GM12878 (cell line): ENCODE data around the gene SIN3A. TPM values are rescaled to one million over a fixed set of nuclear protein-coding genes. Genes with fewer than 3 reads are reported as not detected.

Source experiments
- ATAC-seq: fragments of 200-7000 bp; cut with Tn5 transposase; 3 replicates; pipeline ENCODE4 v1.9.1; 2020; ENCODE audit warnings: mild to moderate bottlenecking, moderate library complexity
- BruUV-seq: library from RNA; stranded (reverse); fragments of 400-500 nt; replicated peaks from 2 replicates; lab custom pipeline; 2021; lab: Mats Ljungman, UMichigan
- CTCF ChIA-PET: fragments of 300-600 bp; sonication (Branson Sonifier 250); formaldehyde crosslinking; extraction: SDS; loops from one replicate; lab custom pipeline; 2021; ENCODE audit warnings: inconsistent platforms; lab: Yijun Ruan, JAX
- POLR2A ChIA-PET: fragments of 350-600 bp; formaldehyde crosslinking; extraction: SDS; loops from one replicate; lab custom pipeline; 2021; ENCODE audit warnings: inconsistent platforms; lab: Charles Lee
- RAD21 ChIA-PET: fragments of 300-600 bp; sonication (Branson Sonifier 250); formaldehyde crosslinking; loops from one replicate; lab custom pipeline; 2023; ENCODE audit warnings: antibody characterized with exemption; ENCODE audit not compliant: unreplicated experiment; lab: Charles Lee
- SMC1A ChIA-PET: fragments of 300-600 bp; sonication (Branson Sonifier 250); formaldehyde crosslinking; loops from one replicate; lab custom pipeline; 2023; ENCODE audit not compliant: unreplicated experiment, uncharacterized antibody; lab: Charles Lee
- DNase-seq: peaks from one replicate; pipeline ENCODE4 v3.0.0-alpha.2; 2011; ENCODE audit warnings: low read depth, low spot score
- FAIRE-seq: peaks from 3 replicates; lab custom pipeline; 2011; peaks lifted over from hg19 to GRCh38; lab: Jason Lieb, UNC
- H2AFZ ChIP-seq: 2 replicates; pipeline ENCODE4 v1.6.0; 2011; ENCODE audit warnings: low read depth, low read length, control low read depth; ENCODE audit not compliant: control insufficient read depth
- H3K27ac ChIP-seq: 2 replicates; pipeline ENCODE4 v1.5.1; 2011; ENCODE audit warnings: control low read depth; ENCODE audit not compliant: control insufficient read depth, insufficient read depth
- H3K27me3 ChIP-seq, 2 experiments: replicated peaks in 1 of 2; 2 replicates each; pipeline versions ENCODE4 v1.6.0 to v1.6.1; 2011; ENCODE audit warnings: low read length in 1 of 2; ENCODE audit not compliant: control insufficient read depth in 2 of 2, insufficient read depth in 2 of 2
- H3K36me3 ChIP-seq, 2 experiments: 2 replicates each; pipeline ENCODE4 v1.5.1; 2011; ENCODE audit warnings: low read length in 1 of 2; ENCODE audit not compliant: control insufficient read depth in 2 of 2, insufficient read depth in 2 of 2
- H3K4me1 ChIP-seq: 2 replicates; pipeline ENCODE4 v1.6.1; 2011; ENCODE audit warnings: mild to moderate bottlenecking, low read length, moderate library complexity, mixed read lengths; ENCODE audit not compliant: control insufficient read depth, insufficient read depth
- H3K4me2 ChIP-seq: 2 replicates; pipeline ENCODE4 v1.6.0; 2011; ENCODE audit warnings: control low read depth; ENCODE audit not compliant: control insufficient read depth, insufficient read depth
- H3K4me3 ChIP-seq: fragments of 200-600 bp; sonication (generic); 2 replicates; pipeline ENCODE4 v1.5.1; 2016
- H3K79me2 ChIP-seq: 2 replicates; pipeline ENCODE4 v1.6.0; 2011; ENCODE audit warnings: low read length; ENCODE audit not compliant: control insufficient read depth, insufficient read depth
- H3K9ac ChIP-seq: 2 replicates; pipeline ENCODE4 v1.8.0; 2011; ENCODE audit warnings: low read length, control low read depth, mixed read lengths; ENCODE audit not compliant: control insufficient read depth, insufficient read depth
- H3K9me3 ChIP-seq: replicated peaks from 3 replicates; pipeline ENCODE4 v1.5.1; 2011; ENCODE audit warnings: mild to moderate bottlenecking, low read length; ENCODE audit not compliant: control insufficient read depth, insufficient read depth
- H4K20me1 ChIP-seq: 2 replicates; pipeline ENCODE4 v1.6.0; 2011; ENCODE audit not compliant: control insufficient read depth, insufficient read depth
- HCFC1 ChIP-seq: fragments of 150-350 bp; IDR thresholded peaks from 2 replicates; pipeline ENCODE4 v1.6.1; 2014; ENCODE audit warnings: low read length
- IKZF2 ChIP-seq, 2 experiments: fragments of 450-650 bp; IDR thresholded peaks; 2 replicates each; pipeline ENCODE4 v1.6.1; 2017; ENCODE audit warnings: mild to moderate bottlenecking in 2 of 2, moderate library complexity in 2 of 2
- IRF4 ChIP-seq: IDR thresholded peaks from 2 replicates; pipeline ENCODE4 v1.6.1; 2011; ENCODE audit warnings: low read depth, low read length
- MEF2B ChIP-seq: fragments of 450-650 bp; IDR thresholded peaks from 2 replicates; pipeline ENCODE4 v1.6.1; 2018; ENCODE audit warnings: mild to moderate bottlenecking, moderate library complexity; ENCODE audit not compliant: partially characterized antibody, poor library complexity, severe bottlenecking
- MYC ChIP-seq: IDR thresholded peaks from 2 replicates; pipeline ENCODE4 v1.6.1; 2011; ENCODE audit warnings: mild to moderate bottlenecking, low read length, moderate library complexity, inconsistent platforms; ENCODE audit not compliant: insufficient read depth, insufficient replicate concordance, insufficient read length, severe bottlenecking
- NFXL1 ChIP-seq: fragments of 450-650 bp; IDR thresholded peaks from 2 replicates; pipeline ENCODE4 v1.6.1; 2017; ENCODE audit warnings: antibody characterized with exemption, mild to moderate bottlenecking, borderline replicate concordance
- POLR2AphosphoS5 ChIP-seq: IDR thresholded peaks from 2 replicates; pipeline ENCODE4 v1.6.1; 2011; ENCODE audit warnings: mild to moderate bottlenecking, low read length, inconsistent platforms
- ZNF24 ChIP-seq: fragments of 450-650 bp; IDR thresholded peaks from 2 replicates; pipeline ENCODE4 v1.6.1; 2017; ENCODE audit warnings: antibody characterized with exemption, mild to moderate bottlenecking
- ZNF384 ChIP-seq: IDR thresholded peaks from 2 replicates; pipeline ENCODE4 v1.6.1; 2012; ENCODE audit warnings: low read depth, mild to moderate bottlenecking, low read length, improper control_type of control experiment, borderline replicate concordance
- WGBS: methylation state at CpG from one replicate; pipeline ENCODE4 v1.1.6; 2016; ENCODE audit warnings: low lambda C conversion rate; ENCODE audit not compliant: insufficient replicate concordance, insufficient coverage; ENCODE audit errors: missing lambda C conversion rate; 5-methylcytosine and 5-hydroxymethylcytosine counted together
- in situ Hi-C: fragments of 300-500 bp; cut with MboI; formaldehyde crosslinking; loops from 9 replicates; pipeline ENCODE4 v1.14.3; 2018; ENCODE audit warnings: mixed read lengths
- intact Hi-C: fragments of 100-400 bp; cut with micrococcal nuclease; formaldehyde crosslinking; loops from one replicate; pipeline ENCODE4 v1.14.2; 2022; ENCODE audit not compliant: unreplicated experiment
- polyA plus RNA-seq, 11 experiments: library from polyadenylated mRNA; depleted of rRNA in 4 of 11; unstranded in 6 of 11; stranded (reverse) in 5 of 11; fragments of >200 nt; fragmentation: Nextera tagmentation in 4 of 11; fragmentation: Illumina TruSeq in 1 of 11; extraction: Ambion mirVana in 4 of 11; extraction: Trizol in 1 of 11; gene quantifications; 1 replicate in 1 of 11; 2 replicates in 10 of 11; pipeline versions ENCODE4 v1.2.1 to v1.2.3, GENCODE V29; 2011 to 2016; ENCODE audit warnings: inconsistent platforms in 2 of 11, missing spikeins in 2 of 11, low read depth in 1 of 11
- total RNA-seq, 4 experiments: library from RNA; depleted of rRNA in 3 of 4; stranded (reverse); fragments of >200 nt in 3 of 4; fragmentation: Illumina TruSeq in 1 of 4; extraction: Trizol in 1 of 4; gene quantifications; 2 replicates each; pipeline versions ENCODE4 v1.2.1 to v1.2.3, GENCODE V29; 2013 to 2021
- TF ChIP-seq, protein P1 (sequence below): fragments of 150-350 bp; IDR thresholded peaks from 2 replicates; pipeline ENCODE4 v1.6.1; 2014; ENCODE audit warnings: mild to moderate bottlenecking, low read depth, low read length

The SIN3A gene
- total and polyA plus RNA-seq, 10 of the 15 experiments (the other 5 are each of a cell fraction or from before 2014, with no cell fraction given), result 6.4 to 62.2 (median 29.2) TPM

GRCh38 chr15:75360856-75361255, 90.6 kb downstream of the SIN3A start (continued):
- TF ChIP-seq ZNF24 (no peak), POLR2AphosphoS5 (no peak), MEF2B (no peak), NFXL1 (no peak), IKZF2 (IDR thresholded peaks at IDR 0.05) (no peak), IRF4 (no peak), ZNF384 (no peak), MYC (no peak)
- TF ChIP-seq, protein P1, sequence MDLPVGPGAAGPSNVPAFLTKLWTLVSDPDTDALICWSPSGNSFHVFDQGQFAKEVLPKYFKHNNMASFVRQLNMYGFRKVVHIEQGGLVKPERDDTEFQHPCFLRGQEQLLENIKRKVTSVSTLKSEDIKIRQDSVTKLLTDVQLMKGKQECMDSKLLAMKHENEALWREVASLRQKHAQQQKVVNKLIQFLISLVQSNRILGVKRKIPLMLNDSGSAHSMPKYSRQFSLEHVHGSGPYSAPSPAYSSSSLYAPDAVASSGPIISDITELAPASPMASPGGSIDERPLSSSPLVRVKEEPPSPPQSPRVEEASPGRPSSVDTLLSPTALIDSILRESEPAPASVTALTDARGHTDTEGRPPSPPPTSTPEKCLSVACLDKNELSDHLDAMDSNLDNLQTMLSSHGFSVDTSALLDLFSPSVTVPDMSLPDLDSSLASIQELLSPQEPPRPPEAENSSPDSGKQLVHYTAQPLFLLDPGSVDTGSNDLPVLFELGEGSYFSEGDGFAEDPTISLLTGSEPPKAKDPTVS, result no peak

GRCh38 chr15:75360391-75360790, 91.1 kb downstream of the SIN3A start:
- Histone ChIP-seq H4K20me1 (no peaks in the 10 kb centered on the region), H3K9ac (no peak overlapping the region), H3K4me2 (no peak overlapping the region), H3K4me1 (no peaks in the 10 kb centered on the region), H3K79me2 (no peaks in the 10 kb centered on the region), H2AFZ (no peak overlapping the region), H3K27me3 (no peaks in the 10 kb centered on the region), H3K27ac (no peak overlapping the region), H3K36me3 (peaks cover 0 to 5% of the 10 kb centered on the region in 2 experiments; a peak in 3 of 4 replicates), H3K4me3 (no peak overlapping the region), H3K9me3 (no peaks in the 10 kb centered on the region)
- intact Hi-C loops, result no loop called here
- ChIA-PET SMC1A (no interaction called here), POLR2A (no interaction called here), CTCF (interaction anchor here (0.6 kb wide), 1 partner anchor 458 kb away, joined by 3 read pairs; no protein-coding TSS in a partner anchor), RAD21 (no interaction called here)
- DNase-seq (no peak), FAIRE-seq (no peak), ATAC-seq (no peak)
- 100% methylated on average over 1 of the region's 1 CpG for WGBS
- BruUV-seq, result no TSS peak
- in situ Hi-C loops, result no loop called here
- TF ChIP-seq POLR2AphosphoS5 (0 out of 2 replicates have a peak, but pooled peaks have one; percentile 34), HCFC1 (no peak)
